GM19324 (cell line): ENCODE measurements around the gene UBE2S.
"Not testable (repeated sequence)": the region's sequence is repeated elsewhere in the genome, so short reads cannot be mapped to it uniquely, and the experiment has no call there.

Source experiments
- ATAC-seq: cut with Tn5 transposase; IDR thresholded peaks from one replicate; pipeline ENCODE4 v1.9.1; 2021; ENCODE audit warnings: mild to moderate bottlenecking, moderate library complexity; ENCODE audit not compliant: unreplicated experiment, low FRiP score

The UBE2S gene

DNA sequence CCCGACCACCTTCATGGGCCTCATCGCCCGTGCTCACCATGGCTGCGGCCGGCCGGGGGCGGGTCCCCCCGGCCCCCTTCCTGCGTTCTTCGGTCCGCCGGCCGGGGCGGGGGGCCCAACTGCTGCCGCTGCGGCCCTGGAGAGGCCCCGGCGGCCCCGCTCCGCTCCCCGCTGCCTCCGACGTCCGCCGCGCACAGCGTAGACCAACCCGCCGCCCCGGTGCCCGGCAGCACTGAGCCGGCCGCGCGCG, at the start of gene UBE2S:
TSS of gene UBE2S (minus strand) at position 239 of the 250 bp plus-strand sequence. CDS start at position 40, 199 bp downstream.
- ATAC-seq: not testable (repeated sequence)

DNA sequence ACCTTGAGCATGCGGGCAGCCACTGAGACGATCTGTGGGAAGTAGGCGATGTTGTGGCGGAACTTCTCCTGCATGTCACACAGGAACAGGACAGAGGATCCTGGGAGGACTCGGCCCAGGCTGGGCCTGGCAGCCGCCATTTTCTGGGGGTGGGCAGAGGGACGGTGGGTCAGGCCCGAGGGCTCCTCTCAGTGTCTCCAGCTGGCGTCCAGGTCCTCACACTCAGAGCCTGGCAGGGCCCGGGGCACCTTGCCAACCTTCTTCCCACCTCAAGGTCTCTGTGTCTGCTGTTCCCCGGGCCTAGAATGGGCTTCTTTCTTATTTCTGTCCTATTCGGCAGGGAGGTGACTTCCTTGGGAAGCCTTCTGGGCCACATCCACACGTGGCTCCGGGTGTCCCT, 48.8 kb upstream of the UBE2S start:
- ATAC-seq: no peak

DNA sequence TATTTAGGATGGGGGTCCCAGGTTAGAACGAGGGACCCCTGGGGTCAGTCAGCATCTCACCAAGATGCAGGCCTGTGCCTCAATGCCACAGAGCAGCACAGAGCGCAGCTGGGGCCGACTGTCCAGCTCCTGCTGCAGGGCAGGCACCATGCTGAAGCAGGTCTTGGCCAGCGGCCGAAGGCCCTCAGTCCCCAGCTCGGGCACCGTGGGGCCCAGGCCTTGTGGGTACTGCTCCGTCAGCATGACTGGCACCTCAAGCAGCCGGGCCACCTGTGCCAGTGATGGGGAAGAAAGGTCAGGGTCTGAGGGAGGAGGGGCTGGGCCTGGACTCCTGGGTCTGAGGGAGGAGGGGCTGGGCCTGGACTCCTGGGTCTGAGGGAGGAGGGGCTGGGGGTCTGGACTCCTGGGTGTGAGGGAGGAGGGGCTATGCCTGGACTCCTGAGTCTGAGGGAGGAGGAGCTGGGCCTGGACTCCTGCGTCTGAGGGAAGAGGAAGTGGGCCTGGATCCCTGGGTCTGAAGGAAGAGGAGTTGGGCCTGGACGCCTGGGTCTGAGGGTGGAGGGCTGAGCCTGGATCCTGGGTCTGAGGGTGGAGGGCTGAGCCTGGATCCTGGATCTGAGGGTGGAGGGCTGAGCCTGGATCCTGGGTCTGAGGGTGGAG, 48.1 kb upstream of the UBE2S start:
- ATAC-seq: no peak

DNA sequence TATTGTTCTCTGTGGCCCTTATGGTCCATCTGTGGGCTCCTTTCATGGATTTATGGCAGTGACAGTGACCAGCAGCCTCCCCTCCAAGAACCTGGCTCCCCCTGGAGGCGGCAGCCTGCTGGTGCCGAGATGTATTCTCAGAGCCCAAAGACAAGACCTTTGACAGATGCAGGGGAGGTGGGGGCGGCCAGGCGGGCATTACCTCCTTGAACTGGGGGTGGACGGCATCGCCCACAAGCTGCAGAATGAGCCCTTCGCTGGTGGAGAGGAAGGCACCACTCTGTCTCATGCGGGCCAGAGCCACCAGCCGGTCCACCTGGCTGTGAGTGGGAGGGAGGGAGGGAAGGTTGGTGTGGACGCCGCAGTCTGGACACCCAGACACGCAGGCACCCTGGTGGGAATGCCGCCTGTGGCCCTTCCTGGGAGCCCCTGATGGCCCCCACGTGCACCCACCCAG, 47.2 kb upstream of the UBE2S start:
- no peak for ATAC-seq

DNA sequence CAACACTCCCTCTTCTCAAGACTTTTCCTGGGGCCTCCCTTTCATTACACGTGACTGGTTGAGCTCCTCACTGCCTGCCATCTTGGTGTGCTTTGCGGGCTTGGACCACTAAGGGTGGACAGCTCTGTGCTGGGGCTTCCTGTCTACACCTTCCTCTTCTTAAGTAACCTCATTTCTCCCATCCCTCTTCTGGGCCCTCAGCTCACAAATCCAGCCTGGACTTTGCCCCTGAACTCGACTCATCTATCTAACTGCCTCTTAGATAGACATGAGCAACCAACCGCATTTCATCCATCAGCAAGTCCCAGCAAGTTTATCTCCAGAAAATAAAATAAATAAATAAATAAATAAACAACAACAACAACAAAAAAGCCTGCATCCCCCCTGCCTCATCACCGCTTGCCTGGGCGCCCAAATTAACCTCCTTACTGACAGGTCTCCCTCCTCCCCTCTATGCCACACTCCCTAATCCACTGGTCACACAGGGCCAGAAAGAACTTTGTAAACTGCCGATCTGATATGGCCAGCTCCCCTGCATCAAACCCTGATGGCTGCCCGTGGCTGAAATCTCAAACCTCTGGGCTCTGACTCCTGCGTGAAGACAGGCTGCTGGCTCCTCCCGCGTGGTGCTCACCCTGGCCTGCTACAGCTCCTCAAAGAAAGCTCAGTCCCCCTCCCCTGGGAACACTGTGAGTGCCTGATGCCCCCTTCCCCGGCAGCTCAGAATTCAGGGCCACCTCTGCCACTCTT, 46.1 kb upstream of the UBE2S start:
- no peak for ATAC-seq

DNA sequence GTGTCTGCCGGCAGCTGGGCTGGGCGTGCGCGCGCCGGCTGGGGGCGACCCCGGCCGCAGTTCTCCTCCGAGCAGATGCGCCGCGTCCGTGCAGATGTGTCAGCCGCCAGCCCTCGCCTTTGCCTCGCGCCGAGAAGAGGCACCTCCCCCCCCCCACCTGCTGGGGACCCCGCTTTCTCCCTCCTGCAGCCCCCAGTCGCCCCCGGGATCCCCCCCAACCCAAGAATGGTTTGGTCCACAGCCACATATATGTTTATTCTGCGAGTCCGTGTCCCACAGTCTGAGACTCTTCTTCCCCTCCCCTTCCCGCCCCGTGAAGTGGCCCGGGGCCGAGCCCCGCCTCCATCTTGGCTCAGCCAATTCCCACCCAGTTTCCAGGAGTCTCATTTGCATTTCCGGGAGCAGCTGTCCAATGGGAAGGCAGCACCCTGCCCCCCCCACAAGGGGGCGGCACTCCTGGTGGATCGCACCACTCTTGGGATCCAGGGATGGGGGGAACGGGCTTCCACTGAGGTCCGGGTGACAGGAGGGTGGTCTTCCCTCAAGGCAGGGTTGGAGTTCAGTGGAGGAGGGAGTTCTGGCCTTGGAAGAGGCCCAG, 45.3 kb upstream of the UBE2S start:
- ATAC-seq: no peak

DNA sequence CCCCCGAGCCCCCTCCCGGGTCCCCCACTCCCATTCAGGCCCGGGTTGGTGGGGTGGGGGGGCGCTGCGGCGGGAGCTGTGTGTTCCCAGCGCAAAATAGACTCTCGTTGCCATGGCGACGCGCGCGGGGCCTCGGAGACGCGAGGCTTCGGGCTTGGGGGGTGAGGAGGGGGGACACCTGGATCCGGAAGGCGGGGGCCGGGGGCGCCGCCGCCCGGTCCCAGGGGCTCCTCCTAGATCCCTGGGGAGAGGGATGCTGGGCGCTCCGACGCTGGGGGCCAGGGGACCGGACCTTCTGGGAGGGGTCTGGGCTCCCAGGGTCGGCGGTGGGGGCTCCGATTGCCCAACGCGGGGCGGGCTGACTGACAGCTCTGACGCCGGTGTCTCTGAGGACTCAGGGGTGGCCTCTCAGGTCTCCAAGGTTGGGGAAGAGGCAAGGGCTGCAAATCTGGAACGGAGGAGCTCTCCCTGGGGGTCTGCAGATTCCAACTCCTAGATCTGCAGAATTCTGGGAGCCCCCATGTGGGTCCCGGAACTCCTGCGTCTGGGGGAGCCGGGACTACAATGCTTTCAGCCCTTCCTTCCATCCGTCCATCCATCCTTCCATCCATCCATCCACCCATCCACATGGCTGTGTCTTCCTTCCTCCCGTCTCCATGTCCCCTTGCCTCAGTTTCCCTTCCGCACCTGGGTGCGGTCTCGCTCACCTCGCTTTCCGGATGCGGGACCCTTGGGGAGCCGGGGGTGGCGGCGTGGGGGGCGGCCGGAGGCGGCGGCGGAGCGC, 44.6 kb upstream of the UBE2S start:
- no peak for ATAC-seq

DNA sequence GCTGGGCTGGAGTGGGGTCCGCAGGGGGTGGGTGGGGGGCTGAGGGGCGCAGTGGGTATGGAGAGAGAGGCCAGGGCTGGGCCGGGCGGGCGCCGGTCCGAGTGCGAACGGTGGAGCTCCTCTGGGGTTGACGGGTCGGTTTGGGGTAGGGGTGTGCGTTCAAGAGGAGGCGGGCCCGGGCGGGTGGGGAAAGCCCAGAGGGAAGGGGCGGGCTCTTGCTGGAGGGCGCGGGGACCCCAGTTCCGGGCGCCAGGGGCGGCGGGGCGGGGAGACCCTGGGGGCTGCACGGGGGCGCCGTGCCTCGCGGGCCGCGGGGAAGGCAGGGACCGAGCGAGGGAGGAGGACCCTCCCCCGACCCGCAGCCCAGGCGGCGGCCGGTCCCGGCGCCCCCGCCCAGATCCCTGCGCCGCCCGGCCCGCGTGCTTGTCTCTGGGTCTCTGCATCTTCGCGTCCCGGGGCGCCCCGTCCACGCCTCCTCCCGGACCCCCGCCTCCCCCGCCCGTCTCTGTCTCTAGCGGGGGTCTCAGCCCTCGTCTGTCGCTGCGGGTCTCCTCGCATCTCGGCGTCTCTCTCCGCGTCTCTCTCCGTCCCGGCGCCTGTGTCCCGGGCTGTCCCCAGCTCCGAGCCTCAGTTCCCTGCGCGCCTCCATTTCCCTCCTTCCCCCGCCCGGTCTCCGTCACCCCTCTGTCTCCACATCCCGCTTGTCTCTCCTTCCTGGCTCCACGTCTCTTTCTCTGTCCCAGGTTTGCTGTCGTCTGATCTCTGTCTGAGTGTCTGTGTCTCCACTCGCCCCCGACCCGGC, 43.8 kb upstream of the UBE2S start:
- ATAC-seq: no peak

DNA sequence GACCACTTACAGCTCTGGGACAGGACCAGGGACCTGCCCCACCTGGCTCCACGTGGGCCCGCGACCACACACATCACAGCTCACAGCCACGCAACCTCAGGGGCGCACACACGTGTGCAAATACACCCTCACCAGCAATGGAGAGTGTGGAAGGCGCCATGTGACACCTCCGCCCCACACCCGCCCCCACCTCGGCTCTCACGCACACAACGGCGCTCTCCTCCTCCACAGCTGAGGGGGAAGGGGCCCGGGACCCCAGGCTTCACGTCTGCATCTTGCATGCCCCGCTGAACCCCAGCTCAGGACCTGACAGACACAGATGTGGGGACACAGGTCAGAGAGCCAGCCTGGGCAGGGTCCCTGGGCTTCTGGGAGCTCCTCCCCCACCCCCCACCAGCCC, 41.9 kb upstream of the UBE2S start:
- no peak for ATAC-seq

DNA sequence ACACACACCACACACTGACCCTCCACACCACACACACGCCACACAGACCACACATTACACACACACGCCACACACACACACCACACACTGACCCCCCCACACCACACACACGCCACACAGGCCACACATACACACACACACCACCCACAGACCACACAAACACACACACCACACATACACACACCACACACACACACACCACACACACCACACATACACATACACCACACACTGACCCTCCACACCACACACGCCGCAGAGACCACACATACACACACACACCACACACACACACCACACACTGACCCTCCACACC, 40.5 kb upstream of the UBE2S start:
- not testable (repeated sequence) for ATAC-seq

DNA sequence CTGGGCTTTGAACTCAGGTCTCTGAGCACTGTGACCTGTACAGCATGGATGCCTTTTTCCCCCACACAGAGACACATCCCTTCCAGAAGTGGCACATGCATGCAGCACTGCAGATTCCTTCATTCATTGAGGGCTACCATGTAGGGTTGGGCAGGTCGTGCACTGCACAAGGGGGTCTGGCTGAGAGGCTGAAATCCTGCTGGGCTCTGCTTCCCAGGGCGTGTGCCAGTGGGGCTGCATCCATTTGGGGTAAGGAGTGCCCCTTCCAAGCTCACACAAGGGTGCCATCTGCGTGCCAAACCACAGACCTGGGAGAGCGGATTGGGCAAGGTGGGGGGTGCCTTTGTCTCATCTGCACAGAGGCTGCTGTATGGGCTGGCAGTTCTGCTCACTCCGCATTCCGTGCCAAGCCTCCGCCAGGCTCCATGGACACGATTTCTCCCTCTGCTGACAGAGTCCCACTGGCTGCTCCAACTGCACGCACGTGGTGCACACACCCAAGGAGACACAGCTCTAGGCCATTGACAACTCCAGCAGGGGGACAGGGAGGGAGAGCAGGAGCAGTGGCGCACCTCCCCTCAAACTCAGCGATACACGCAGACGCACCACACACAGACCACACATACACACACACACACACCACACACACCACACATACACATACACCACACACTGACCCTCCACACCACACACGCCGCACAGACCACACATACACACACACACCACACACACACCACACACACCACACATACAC, 40.0 kb upstream of the UBE2S start:
- no peak for ATAC-seq

DNA sequence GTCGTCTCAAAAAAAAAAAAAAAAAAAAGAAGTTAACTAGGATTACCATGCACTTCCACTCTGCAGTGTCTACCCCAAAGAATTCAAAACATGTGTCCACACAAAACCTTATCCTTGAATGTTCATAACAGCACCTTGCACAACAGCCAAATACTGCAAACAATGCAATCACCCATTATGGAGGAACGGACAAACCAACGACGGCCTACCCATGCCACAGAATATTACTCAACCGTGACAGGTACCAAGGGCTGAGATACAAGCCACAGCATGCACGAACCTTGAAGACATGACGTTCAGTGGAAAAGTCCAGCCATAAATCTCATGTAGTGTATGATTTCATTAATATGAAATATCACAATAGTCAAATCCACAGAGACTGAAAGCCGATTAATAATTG, 38.5 kb upstream of the UBE2S start:
- no peak for ATAC-seq

DNA sequence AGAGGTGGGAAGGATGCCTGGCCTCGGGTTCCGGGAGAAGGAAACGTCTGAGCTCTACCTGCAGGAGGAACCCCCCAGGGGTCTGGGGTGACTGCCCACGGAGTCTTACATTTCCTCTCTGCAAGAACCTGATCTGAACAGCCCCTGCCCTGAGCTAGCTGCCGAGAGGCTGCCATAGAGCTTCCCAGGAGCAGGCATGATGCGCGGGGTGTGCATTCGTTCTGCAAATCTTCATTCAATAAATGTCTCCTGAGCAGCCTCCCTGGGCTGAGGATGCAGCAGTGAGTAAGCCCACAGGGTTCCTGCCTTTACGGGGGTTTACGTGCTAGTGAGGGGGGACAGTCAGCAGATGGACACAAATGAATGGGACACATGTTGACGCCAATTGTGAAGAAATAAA, 37.1 kb upstream of the UBE2S start:
- ATAC-seq: no peak

DNA sequence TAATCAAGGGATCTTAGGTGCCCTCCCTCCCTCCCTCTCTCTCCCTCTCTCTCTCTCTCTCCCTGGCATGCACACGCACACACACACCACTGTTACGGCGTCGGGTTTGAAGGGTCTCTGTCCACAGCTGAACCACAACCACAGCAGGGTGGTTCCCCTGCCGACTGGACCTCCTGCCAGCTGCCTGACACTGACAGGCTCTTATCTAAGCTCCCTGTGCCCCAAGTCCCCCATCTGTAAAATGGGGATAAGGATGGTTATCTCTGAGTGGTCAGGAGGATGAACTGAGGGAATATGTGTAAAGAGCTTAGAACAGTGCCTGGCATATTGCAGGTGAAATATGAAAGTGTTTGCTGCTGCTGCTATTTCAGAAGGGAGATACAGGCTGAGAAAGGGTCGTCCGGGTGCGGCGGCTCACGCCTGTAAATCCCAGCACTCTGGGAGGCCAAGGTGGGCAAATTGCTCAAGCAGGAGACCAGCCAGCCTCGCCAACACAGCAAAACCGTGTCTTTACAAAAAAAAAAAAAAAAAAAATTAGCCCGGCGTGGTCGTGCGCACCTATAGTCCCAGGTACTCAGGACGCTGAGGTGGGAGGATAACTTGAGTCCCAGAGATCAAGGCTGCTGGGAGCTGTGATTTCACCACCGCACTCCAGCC, 36.4 kb upstream of the UBE2S start:
- no peak for ATAC-seq

DNA sequence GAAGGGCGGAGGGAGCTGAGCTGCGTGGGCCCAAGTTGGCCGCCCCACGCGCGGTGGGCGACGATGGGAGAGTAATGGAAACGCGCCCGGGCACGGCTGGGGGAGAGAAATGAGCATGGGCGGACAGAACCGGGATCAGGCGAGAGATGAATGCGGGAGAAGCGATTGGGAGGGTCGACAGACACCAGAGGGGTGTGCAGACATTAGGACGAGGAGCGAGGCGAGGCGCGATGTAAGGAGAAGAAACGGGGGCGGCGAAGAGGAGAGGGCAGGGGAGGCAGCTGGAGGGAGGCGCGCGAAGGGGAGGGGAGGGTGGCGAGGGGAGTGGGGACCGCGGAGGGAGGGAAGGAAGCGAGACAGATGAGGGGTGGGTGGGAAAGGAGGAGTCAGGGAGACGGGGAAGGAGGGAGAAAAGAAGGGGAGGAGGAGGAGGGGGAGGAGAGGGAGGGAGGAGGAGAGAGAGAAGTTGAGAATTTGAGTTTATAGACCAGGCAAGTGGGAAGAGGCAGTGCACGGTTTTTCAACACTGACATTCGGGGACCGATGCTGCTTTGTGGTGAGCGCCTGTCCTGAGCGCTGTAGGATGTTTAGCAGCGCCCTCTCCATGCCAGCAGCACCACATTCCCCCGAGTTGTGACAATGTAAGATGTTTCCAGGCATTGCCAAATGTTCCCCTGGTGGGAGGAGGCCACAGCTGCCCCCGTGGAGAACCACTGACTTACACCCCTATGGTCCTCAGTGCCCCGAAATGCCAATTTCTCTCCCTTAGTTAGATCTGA, 35.6 kb upstream of the UBE2S start, which contains the start of gene SHISA7:
TSS of gene SHISA7 (minus strand) at position 256 of the 779 bp plus-strand sequence. CDS start 437 bp downstream, outside the sequence.
- ATAC-seq: no peak

DNA sequence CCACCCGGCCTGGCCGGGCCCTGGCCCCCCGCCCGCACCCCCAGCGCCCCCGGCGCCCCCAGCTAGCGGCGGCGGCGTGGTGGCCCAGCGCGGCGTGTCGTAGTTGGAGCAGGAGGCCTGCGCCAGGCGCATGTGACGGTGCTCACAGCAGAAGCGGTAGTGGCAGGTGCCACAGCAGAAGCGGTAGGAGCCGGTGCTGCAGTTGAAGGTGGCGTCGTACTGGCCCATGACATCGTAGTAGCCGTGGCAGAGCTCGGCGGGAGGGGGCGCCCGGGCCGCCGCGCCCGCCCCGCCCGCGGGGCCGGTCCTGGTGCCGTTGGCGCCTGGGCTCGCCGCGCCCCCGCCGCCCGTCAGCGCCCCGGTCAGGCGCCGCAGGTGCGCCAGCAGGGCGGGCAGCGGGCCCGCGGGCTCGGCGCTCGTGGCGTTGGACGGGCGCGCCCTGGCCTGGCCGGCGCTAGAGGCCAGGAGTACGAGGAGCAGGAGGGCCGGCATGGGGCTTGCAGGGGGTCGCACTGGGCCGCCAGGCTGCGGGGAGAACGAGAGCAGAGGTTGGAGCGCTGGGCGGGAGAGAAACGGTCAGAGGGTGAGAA, 34.9 kb upstream of the UBE2S start:
- ATAC-seq: no peak

DNA sequence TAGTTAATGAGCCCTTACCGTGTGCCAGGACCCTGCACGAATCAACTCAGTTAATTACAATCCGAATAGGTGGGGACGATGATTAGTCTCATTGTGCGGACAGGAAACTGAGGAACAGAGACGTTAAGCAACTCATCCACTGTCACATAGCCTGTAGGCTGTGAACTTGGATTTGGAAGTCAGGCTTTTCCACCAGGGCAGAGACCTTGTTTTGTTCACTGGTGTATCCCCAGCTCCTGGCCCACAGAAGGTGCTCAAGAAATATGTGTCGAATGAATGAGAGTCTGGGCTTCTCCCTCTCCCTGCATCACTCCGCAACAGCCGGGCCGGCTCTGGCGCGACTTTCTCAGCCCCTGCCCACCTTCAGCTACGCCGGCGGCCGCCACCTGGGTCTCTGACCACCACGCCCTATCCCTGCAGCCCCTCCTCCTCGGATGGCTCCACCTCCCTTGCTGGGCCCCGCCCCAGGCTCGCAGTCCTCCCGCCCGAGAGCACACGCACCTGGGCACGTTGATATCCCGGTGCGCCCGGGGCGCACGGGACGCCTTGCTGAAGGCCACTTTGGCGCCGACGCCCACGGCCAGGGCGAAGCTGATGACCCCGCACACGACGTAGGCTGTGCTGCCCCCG, 34.2 kb upstream of the UBE2S start:
- ATAC-seq: no peak

DNA sequence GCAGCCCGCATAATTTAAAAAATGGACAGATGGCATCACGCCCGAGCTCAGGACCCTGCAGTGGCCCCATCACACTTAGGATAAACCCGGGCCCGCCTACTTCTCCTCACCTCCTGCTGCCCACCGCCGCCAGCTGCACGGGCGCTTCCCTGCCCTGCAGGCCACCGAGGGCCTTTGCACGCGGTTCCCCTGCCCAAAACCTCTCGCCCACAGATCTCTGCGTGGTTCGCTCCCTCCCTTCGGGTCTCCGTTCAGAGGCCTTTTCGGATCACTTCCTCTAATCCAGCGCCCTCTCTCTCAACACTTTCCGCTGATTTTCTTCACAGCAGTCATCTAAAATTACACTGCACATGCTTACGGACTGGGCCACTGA, 33.7 kb upstream of the UBE2S start:
- no peak for ATAC-seq
